Prostate gland (tissue), 2 donors: ENCODE data around the gene CAB39L. TPM values are rescaled to one million over a fixed set of nuclear protein-coding genes. Genes with fewer than 3 reads are reported as not detected.

Experiments used
- DNase-seq: peaks from one replicate; pipeline ENCODE4 v3.0.0-alpha.2; 2019; ENCODE audit warnings: low spot score
- H3K27ac ChIP-seq, 2 donors: fragments of 200-600 bp; sonication (generic); 2 replicates each; pipeline ENCODE4 v1.5.1; 2017 to 2019
- H3K27me3 ChIP-seq: fragments of 200-600 bp; sonication (generic); replicated peaks from 2 replicates; pipeline ENCODE4 v1.5.1; 2019; ENCODE audit not compliant: insufficient read depth
- H3K36me3 ChIP-seq, 2 donors: fragments of 200-600 bp; sonication (generic); 1 replicate in 1 of 2; 2 replicates in 1 of 2; pipeline versions ENCODE4 v1.5.1 to v1.8.1; 2017 to 2019
- H3K4me1 ChIP-seq: fragments of 200-600 bp; sonication (generic); replicated peaks from 2 replicates; pipeline ENCODE4 v1.5.1; 2019
- H3K4me3 ChIP-seq, 2 donors: fragments of 200-600 bp; sonication (generic); 2 replicates each; pipeline ENCODE4 v1.5.1; 2017 to 2019
- H3K9me3 ChIP-seq: fragments of 200-600 bp; sonication (generic); 2 replicates; pipeline ENCODE4 v1.5.1; 2017
- POLR2A ChIP-seq: fragments of 450-650 bp; IDR thresholded peaks from one replicate; pipeline ENCODE4 v1.6.1; 2016; ENCODE audit warnings: antibody characterized with exemption, mild to moderate bottlenecking
- POLR2AphosphoS5 ChIP-seq: sonication (generic); formaldehyde crosslinking; IDR thresholded peaks from one replicate; pipeline ENCODE4 v1.6.1; 2017; ENCODE audit warnings: antibody characterized with exemption
- WGBS: methylation state at CpG from one replicate; pipeline ENCODE4 v1.1.5; 2018; 5-methylcytosine and 5-hydroxymethylcytosine counted together
- intact Hi-C: fragments of 100-400 bp; cut with DNase I; formaldehyde crosslinking; loops from one replicate; pipeline ENCODE4 v1.14.2; 2022
- total RNA-seq, 2 donors: library from RNA; depleted of rRNA; stranded (reverse); fragments of >200 nt; gene quantifications; one replicate each; pipeline ENCODE4 v1.1.0, GENCODE V29; 2016
- TF ChIP-seq, protein P1 (sequence below), 4 experiments: fragments of 200-600 bp in 2 of 4; fragments of 450-650 bp in 2 of 4; sonication (generic) in 2 of 4; IDR thresholded peaks; 1 replicate in 3 of 4; 2 replicates in 1 of 4; pipeline ENCODE4 v1.5.1; 2016 to 2019; ENCODE audit warnings: antibody characterized with exemption in 4 of 4, mild to moderate bottlenecking in 2 of 4, moderate library complexity in 2 of 4

The CAB39L gene
- total RNA-seq, 2 donors from 2014 or later = 43.9 to 96.5 TPM

DNA sequence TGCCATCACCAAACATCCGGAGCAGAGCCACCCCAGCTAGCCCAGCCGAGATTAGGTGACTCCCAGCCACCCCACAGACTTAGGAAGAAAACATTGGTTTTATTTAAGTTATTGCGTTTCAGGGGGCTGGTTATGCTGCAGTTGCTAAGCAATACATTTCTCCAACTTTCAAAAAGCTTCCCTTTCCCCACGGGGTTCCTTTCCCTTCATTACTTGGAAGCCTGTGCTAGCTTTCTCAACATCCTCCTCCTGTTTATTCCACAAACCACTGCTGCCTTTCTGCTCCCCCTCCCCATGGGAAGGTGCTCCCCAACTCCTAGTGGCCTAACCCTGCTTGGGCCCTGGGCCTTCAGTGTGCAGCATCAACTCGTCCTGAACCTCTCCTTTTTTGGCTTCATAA is 143.6 kb downstream of the CAB39L start:
- intact Hi-C loops = loop anchor here (5.0 kb wide), 2 partner anchors 197 to 307 kb away; partner anchors contain the start of gene PHF11
- Histone ChIP-seq H3K36me3 (no peaks in the 10 kb centered on the region), H3K4me3 (no peak overlapping the region), H3K4me1 (no peaks in the 10 kb centered on the region), H3K9me3 (no peaks in the 10 kb centered on the region), H3K27me3 (no peaks in the 10 kb centered on the region), H3K27ac (no peak overlapping the region)
- TF ChIP-seq POLR2AphosphoS5 (no peak), POLR2A (no peak)
- TF ChIP-seq, protein P1, sequence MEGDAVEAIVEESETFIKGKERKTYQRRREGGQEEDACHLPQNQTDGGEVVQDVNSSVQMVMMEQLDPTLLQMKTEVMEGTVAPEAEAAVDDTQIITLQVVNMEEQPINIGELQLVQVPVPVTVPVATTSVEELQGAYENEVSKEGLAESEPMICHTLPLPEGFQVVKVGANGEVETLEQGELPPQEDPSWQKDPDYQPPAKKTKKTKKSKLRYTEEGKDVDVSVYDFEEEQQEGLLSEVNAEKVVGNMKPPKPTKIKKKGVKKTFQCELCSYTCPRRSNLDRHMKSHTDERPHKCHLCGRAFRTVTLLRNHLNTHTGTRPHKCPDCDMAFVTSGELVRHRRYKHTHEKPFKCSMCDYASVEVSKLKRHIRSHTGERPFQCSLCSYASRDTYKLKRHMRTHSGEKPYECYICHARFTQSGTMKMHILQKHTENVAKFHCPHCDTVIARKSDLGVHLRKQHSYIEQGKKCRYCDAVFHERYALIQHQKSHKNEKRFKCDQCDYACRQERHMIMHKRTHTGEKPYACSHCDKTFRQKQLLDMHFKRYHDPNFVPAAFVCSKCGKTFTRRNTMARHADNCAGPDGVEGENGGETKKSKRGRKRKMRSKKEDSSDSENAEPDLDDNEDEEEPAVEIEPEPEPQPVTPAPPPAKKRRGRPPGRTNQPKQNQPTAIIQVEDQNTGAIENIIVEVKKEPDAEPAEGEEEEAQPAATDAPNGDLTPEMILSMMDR (IDR thresholded peaks at IDR 0.05) = no peak
- no peak for DNase-seq
- 67% methylated on average over 5 of the region's 5 CpGs for WGBS

DNA sequence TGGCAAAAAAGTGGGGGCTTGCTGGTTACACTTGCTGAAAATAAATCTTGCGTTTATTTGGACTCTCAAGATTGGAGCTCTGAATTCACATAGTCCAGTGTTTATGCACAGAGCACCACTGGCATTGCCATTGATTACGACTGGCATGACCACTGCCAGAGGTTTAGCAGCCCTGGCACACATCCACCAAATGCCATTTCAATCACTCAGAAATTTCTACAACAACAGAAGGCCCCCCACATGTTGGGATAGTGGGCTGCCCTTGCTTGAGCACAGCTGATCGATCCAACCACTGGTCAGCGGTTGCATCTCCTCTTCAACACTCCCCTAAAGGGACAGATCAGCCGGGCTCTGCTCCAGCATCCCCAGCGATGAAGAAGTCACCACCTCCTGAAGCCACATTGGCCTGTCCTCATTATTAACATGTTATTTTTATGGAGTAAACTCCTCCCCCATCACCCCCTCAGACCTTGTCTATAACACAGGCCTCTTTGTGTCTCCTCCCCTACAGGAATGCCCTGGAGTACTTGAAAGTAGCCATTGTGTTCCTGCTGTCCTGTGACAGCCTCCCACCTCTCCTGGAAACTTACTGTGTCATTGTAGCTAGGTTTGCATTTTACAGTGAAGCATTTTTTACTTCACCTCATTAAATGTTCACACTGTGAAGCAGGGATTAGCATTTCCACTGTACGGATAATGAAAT is 144.8 kb downstream of the CAB39L start:
- no peak for DNase-seq
- Histone ChIP-seq H3K27ac (no peak overlapping the region), H3K4me3 (no peak overlapping the region), H3K36me3 (no peaks in the 10 kb centered on the region), H3K4me1 (no peaks in the 10 kb centered on the region), H3K27me3 (no peaks in the 10 kb centered on the region), H3K9me3 (no peaks in the 10 kb centered on the region)
- intact Hi-C loops = no loop called here
- 61% methylated on average over 7 of the region's 7 CpGs for WGBS
- TF ChIP-seq, protein P1 (IDR thresholded peaks at IDR 0.05) = no peak
- no peak for TF ChIP-seq POLR2A
- no peak for TF ChIP-seq POLR2AphosphoS5

DNA sequence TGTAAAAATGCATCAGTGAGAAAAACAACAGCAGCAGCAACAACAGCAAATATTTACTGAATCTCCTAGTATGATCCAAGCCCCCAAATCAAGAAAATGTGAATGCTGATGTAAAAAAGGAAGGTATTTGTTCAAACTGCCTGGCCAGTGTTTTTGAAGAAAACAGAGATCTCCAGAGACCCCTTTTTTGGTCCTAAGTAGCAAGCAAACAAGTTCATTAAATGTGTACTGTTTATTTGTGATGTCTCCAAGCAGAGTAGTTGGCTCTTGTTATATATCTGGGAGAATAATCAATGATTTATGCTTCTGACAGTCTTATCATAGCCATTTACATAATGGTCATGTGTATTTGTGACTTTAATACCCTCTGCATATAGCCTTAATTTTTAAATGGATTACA is 145.4 kb downstream of the CAB39L start:
- Histone ChIP-seq H3K27me3 (no peaks in the 10 kb centered on the region), H3K27ac (no peak overlapping the region), H3K4me3 (no peak overlapping the region), H3K9me3 (no peaks in the 10 kb centered on the region), H3K36me3 (no peaks in the 10 kb centered on the region), H3K4me1 (no peaks in the 10 kb centered on the region)
- TF ChIP-seq POLR2A (no peak), POLR2AphosphoS5 (no peak)
- TF ChIP-seq, protein P1 (IDR thresholded peaks at IDR 0.05) = no peak
- no peak for DNase-seq
- intact Hi-C loops = no loop called here

DNA sequence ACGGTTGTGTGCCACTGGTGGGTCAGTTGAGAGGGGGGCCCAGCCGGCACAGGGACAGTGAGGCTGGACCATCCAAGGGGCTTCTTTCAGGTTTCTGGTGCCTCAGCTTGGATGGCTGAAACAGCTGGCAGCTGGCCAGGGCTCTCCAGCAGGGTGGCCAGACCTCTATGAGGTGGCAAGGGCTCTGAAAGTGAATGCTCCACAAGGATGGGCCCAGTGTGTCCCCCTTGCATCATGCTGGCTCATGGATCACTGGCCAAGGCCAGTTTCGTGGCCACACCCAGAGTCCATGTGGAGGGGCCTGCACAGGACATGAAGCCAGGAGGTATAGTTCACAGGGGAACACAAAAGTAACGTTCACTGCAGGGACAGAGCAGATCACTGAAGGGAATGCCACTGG is 146.5 kb downstream of the CAB39L start:
- Histone ChIP-seq H3K4me3 (no peak overlapping the region), H3K4me1 (no peaks in the 10 kb centered on the region), H3K27ac (no peak overlapping the region), H3K36me3 (no peaks in the 10 kb centered on the region), H3K9me3 (no peaks in the 10 kb centered on the region), H3K27me3 (no peaks in the 10 kb centered on the region)
- intact Hi-C loops = no loop called here
- no peak for DNase-seq
- TF ChIP-seq POLR2AphosphoS5 (no peak), POLR2A (no peak)
- TF ChIP-seq, protein P1 (IDR thresholded peaks at IDR 0.05) = no peak
- WGBS = 88% methylated on average over 4 of the region's 4 CpGs

DNA sequence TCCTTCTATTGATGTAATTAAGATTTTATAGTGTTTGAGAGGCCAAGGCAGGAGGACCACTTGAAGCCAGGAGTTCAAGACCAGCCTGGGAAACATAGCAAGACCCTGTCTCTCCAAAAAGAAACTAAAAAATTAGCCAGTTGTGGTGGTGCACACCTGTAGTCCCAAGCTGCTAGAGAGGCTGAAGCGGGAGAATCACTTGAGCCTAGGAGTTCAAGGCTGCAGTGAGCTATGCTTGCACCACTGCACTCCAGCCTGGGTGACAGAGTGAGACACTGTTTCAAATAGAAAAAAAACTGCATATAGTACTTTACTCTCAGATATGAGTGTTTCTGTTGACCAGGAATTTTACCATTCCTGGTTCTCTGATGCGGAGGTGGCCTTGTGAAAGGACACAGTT is 147.2 kb downstream of the CAB39L start:
- no peaks in the 10 kb centered on the region for H3K4me1 ChIP-seq
- 98% methylated on average over 2 of the region's 2 CpGs for WGBS
- H3K9me3 ChIP-seq = no peaks in the 10 kb centered on the region
- intact Hi-C loops = no loop called here
- H3K27me3 ChIP-seq = no peaks in the 10 kb centered on the region
- no peaks in the 10 kb centered on the region for H3K36me3 ChIP-seq
- no peak for DNase-seq
- H3K27ac ChIP-seq = no peak overlapping the region
- TF ChIP-seq POLR2AphosphoS5 (no peak), POLR2A (no peak)
- TF ChIP-seq, protein P1 (IDR thresholded peaks at IDR 0.05) = no peak
- no peak overlapping the region for H3K4me3 ChIP-seq
